ENCODE data around the gene CSNK1A1.
A peak's percentile ranks its signal among the peaks of the same experiment; 100 is the strongest.

Gene CSNK1A1

DNA sequence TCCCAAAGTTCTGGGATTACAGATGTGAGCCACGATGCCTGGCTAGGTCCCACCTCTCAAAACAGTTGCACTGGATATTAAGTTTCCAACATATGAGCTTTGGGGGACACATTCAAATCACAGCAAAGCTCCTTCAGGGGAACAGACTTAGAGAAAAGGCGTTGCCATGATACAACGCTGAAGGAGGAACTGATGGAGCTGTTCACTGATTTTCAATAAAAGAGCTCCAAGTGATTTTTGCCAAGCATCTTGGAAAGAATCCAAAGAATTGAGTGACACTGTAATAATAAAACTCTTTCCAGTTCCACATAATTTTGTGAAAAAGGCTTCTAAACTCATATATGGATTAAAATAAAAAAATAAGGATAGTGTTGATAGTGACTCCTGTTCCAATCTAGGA lies 72.5 kb downstream of the CSNK1A1 start:
- ATAC-seq, result no peak
- TF ChIP-seq, protein P1, sequence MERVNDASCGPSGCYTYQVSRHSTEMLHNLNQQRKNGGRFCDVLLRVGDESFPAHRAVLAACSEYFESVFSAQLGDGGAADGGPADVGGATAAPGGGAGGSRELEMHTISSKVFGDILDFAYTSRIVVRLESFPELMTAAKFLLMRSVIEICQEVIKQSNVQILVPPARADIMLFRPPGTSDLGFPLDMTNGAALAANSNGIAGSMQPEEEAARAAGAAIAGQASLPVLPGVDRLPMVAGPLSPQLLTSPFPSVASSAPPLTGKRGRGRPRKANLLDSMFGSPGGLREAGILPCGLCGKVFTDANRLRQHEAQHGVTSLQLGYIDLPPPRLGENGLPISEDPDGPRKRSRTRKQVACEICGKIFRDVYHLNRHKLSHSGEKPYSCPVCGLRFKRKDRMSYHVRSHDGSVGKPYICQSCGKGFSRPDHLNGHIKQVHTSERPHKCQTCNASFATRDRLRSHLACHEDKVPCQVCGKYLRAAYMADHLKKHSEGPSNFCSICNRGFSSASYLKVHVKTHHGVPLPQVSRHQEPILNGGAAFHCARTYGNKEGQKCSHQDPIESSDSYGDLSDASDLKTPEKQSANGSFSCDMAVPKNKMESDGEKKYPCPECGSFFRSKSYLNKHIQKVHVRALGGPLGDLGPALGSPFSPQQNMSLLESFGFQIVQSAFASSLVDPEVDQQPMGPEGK (CRISPR knock-in tag; IDR thresholded peaks at IDR 0.05; ENCODE audit: borderline replicate concordance), result no peak
- TF ChIP-seq TCF4 (CRISPR knock-in tag; IDR thresholded peaks at IDR 0.05; ENCODE audit: borderline replicate concordance) (no peak), ZFP3 (CRISPR knock-in tag; IDR thresholded peaks at IDR 0.05) (no peak), ESRRG (CRISPR knock-in tag; IDR thresholded peaks at IDR 0.05) (no peak)

DNA sequence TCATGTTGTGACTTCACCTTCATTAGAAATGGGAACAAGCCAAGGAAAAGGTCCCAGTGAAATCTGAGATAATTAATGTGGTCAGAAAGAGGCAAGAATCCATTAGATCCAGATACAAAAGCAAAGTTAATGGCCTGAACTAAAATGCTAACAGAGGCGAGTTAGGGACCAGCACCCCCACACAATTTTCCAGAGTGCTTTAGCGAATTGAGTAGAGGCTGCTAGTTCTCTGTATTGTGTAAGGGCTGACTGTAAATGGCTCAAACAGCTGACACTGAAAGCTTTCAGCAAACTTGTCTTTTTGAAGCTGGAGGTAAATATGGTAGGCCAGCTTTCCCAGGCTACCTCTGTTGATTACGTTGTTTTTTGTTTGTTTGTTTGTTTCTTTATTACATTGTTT lies 75.5 kb downstream of the CSNK1A1 start:
- TF ChIP-seq ARNTL (CRISPR knock-in tag; IDR thresholded peaks at IDR 0.05; ENCODE audit: borderline replicate concordance, low read depth) (no peak), CREB5 (CRISPR knock-in tag; IDR thresholded peaks at IDR 0.05; ENCODE audit: low read depth) (no peak), OSR1 (CRISPR knock-in tag; IDR thresholded peaks at IDR 0.05) (no peak), ZFP3 (CRISPR knock-in tag; IDR thresholded peaks at IDR 0.05) (no peak), GLIS3 (CRISPR knock-in tag; IDR thresholded peaks at IDR 0.05) (no peak), ESRRG (CRISPR knock-in tag; IDR thresholded peaks at IDR 0.05) (no peak), SNAI2 (CRISPR knock-in tag; IDR thresholded peaks at IDR 0.05) (no peak), TOX (CRISPR knock-in tag; IDR thresholded peaks at IDR 0.05; ENCODE audit: borderline replicate concordance) (no peak), CSRNP3 (CRISPR knock-in tag; IDR thresholded peaks at IDR 0.05) (no peak), ZFP30 (CRISPR knock-in tag; IDR thresholded peaks at IDR 0.05) (no peak), CSDC2 (CRISPR knock-in tag; IDR thresholded peaks at IDR 0.05) (no peak), TCF4 (CRISPR knock-in tag; IDR thresholded peaks at IDR 0.05; ENCODE audit: borderline replicate concordance) (no peak), ZC3H10 (CRISPR knock-in tag; IDR thresholded peaks at IDR 0.05) (no peak), ISL1 (CRISPR knock-in tag; IDR thresholded peaks at IDR 0.05) (no peak), ZNF565 (CRISPR knock-in tag; conservative IDR thresholded peaks at IDR 0.05; ENCODE audit: low read depth) (no peak)
- TF ChIP-seq, protein P2, sequence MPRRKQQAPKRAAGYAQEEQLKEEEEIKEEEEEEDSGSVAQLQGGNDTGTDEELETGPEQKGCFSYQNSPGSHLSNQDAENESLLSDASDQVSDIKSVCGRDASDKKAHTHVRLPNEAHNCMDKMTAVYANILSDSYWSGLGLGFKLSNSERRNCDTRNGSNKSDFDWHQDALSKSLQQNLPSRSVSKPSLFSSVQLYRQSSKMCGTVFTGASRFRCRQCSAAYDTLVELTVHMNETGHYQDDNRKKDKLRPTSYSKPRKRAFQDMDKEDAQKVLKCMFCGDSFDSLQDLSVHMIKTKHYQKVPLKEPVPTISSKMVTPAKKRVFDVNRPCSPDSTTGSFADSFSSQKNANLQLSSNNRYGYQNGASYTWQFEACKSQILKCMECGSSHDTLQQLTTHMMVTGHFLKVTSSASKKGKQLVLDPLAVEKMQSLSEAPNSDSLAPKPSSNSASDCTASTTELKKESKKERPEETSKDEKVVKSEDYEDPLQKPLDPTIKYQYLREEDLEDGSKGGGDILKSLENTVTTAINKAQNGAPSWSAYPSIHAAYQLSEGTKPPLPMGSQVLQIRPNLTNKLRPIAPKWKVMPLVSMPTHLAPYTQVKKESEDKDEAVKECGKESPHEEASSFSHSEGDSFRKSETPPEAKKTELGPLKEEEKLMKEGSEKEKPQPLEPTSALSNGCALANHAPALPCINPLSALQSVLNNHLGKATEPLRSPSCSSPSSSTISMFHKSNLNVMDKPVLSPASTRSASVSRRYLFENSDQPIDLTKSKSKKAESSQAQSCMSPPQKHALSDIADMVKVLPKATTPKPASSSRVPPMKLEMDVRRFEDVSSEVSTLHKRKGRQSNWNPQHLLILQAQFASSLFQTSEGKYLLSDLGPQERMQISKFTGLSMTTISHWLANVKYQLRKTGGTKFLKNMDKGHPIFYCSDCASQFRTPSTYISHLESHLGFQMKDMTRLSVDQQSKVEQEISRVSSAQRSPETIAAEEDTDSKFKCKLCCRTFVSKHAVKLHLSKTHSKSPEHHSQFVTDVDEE (CRISPR knock-in tag; IDR thresholded peaks at IDR 0.05), result no peak
- TF ChIP-seq, protein P1 (CRISPR knock-in tag; IDR thresholded peaks at IDR 0.05; ENCODE audit: borderline replicate concordance), result no peak
- peak; percentile 14; the same call in 1 of the 3 replicates for ATAC-seq

DNA sequence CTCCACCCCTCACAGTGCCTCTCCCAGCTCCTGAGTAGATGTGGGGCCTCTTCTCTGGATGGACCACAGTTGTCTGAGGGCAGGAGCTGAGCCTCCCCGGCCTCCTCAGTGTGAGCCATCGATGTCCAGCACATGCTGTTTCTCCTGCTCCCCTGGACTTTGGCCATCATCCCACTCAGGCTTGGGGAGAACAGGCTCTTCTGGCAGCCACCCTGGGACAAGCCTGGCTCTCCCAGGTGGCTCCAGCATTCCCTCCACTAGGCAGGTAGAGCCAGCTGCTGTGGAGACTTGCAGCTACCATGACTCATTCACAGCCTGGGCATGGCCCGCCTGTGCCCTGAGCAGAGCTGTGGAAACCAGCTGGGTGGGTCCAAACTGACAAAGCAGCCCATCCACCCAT lies 77.0 kb downstream of the CSNK1A1 start:
- peak; percentile 48 for ATAC-seq
- TF ChIP-seq ZFP3 (CRISPR knock-in tag; IDR thresholded peaks at IDR 0.05) (no peak), CREB5 (CRISPR knock-in tag; IDR thresholded peaks at IDR 0.05; ENCODE audit: low read depth) (no peak), OSR1 (CRISPR knock-in tag; IDR thresholded peaks at IDR 0.05) (no peak), BACH2 (CRISPR knock-in tag; IDR thresholded peaks at IDR 0.05; ENCODE audit: borderline replicate concordance) (no peak), CSDC2 (CRISPR knock-in tag; IDR thresholded peaks at IDR 0.05) (no peak), PPARA (CRISPR knock-in tag; IDR thresholded peaks at IDR 0.05; ENCODE audit: borderline replicate concordance) (no peak), ZC3H10 (CRISPR knock-in tag; IDR thresholded peaks at IDR 0.05) (no peak)
- TF ChIP-seq, protein P1 (CRISPR knock-in tag; IDR thresholded peaks at IDR 0.05; ENCODE audit: borderline replicate concordance), result no peak
- TF ChIP-seq, protein P2 (CRISPR knock-in tag; IDR thresholded peaks at IDR 0.05), result no peak
